T1000 (cell line): ENCODE results near the gene FOXK1.

ENCODE experiments used
- DNase-seq: peaks from one replicate; lab custom pipeline; 2025; ENCODE audit warnings: mixed read lengths; lab: John Stamatoyannopoulos, UW

The FOXK1 gene

DNA sequence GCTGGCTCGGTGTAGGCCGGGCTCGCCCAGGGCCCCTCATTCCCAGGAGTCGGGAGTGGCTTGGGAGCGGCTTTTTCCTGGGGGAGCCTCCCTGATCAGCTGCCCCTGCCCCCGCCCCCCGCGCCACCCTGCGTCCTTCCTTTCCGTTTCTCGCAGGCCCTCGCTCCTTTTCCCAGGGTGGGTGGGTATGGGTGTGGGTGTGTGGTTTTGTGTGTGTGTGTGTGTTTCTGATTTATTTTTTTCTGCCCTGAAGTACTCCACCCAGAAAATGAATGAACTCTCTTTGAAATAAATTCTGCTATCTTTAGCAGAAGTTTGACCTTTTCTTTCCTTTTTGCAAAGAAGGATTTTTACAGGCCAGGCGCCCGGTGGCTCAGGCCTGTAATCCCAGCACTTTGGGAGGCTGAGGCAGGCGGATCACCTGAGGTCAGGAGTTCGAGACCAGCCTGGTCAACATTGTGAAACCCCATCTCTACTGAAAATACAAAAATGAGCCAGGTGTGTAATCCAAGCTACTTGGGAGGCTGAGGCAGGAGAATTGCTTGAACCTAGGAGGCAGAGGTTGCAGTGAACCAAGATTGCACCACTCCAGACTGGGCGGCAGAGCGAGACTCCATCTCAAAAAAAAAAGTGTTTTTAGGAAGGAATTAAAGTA is 63.3 kb downstream of the FOXK1 start:
- no peak for DNase-seq

DNA sequence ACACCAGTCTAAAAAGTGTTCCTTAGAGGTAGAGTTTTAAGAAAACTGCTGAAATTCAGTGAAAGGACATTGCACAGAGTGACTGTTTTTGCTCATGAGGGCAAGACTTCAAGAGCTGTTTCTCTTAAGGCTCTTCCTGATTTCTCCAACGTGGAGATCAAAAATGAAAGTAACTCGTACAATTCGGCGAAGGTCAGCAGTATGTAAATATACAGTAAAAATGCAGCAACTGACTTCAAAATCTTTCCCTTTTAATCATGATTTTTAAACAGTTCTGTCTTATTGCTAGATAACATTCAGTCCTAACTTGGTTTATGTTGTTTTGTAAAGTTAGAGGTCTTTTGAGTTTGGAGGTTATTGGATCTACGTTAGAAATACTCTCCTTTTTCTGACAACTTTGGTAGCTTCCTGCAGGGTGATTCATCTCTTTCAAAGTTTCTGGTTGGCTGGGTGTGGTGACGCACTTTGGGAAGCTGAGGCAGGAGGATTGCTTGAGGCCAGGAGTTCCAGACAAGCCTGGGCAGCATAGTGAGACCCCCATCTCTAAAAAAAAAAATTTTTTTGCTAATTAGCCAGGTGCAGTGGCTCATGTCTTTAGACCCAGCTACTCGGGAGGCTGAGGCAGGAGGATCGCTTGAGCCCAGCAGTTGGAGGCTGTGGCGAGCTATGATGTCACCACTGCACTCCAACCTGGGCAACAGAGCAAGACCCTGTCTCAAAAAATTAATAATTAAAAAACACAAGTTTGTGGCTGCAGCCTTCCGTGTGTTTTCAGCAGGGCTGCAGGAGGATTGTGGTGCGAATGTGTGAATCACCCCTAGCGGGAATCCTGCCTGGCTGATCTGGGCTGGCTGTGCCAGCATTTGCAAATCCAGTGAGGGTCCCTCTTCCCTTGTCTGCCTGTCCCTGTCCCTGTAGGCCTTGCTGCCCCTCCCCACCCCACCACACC is 64.2 kb downstream of the FOXK1 start:
- DNase-seq, result no peak

DNA sequence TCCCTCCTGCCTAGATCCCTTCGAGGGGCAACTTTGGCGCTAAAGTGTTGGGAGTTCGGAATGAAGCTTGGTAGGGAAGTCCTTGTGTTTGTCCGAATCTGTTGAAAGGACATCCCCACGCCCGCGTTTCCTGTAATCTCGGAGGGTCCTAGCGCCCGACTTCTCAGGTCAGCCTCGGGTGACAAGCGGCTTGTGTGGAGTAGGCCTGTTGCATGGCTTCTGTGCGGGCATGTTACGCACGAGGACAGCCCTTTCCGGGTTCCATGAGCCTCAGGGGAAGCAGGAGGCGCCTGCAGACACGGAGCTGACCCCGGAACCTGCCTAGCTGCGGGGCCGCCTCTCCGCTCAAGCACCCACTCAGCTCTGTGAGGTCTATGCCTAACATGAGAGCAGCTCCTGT is 64.9 kb downstream of the FOXK1 start:
- DNase-seq, result no peak

DNA sequence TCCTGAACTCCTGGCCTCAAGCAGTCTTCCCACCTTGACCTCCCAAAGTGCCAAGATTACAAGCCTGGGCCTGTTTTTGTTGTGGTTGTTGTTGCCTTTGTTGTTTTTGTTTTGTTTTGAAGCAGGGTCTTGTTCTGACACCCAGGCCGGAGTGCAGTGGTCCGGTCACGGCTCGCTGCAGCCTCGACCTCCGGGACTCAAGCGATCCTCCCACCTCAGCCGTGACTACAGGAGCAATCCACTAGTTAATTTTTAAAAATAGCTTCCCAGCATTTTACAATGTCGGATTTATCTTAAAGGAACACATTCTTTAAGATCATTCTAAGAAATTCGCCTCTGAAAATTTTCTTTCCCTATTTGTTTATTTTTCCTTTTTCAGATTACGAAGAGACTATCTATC is 65.7 kb downstream of the FOXK1 start:
- DNase-seq, result no peak

DNA sequence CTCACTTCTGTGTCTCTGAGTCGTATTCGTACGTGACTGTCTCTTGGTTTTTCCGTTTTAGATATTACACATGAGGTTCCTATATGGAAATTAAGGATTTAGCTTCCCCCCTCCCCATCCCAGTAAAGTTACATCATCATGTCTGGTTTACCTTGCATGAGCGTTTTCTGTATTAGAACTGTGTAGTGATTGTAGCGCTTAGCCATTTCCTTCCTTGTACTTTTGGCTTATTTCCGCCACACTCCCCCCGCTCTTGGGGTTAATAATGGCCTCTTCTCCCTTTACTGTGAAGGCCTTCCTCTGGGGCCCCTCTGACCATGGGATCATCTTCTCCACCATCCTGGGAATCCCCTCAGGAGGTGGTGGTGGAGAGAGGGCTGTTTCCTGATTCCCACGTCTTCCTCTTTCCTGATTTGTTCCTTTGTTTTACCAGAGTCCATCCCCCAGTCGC is 66.2 kb downstream of the FOXK1 start:
- DNase-seq, result no peak

DNA sequence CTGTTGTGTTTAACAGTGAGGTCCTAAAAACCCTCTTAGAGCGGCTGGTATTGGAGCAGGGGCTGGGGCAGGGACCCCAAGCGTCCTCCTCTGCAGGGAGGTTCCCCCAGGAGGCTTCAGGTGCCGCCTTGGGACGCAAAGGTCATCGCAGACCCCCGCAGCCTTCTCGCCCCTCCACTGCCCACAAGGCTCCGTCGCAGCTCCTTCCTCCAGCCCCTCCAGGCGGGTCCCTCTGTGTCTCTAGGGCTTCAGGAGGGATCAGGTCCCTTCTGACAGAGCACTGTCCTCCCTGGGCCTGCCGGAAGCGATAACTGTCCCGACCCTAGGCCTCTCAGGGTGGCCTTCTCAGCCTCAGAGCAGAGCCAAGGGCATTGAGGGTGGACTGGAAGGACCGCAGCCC is 67.3 kb downstream of the FOXK1 start:
- DNase-seq, result no peak

DNA sequence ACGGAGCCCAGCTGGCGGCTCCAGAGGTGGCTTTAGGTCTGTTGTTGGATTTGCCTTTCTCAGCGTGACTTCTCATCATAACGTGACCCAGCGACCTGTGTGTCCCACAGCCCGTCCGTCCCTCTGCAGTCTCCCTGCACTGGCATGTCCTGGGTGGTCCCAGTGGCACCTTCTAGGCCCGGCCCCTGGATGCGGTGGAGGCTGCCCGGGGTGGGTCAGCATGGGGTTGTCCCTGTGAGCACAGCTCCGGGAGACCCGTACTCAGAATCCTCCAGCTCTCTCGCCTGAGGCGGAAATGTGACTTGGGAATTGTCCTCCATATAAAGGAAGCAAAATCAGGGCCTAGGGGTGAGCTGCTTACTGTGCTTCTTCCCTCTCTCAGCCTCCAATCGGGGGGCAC is 67.7 kb downstream of the FOXK1 start:
- DNase-seq, result no peak

DNA sequence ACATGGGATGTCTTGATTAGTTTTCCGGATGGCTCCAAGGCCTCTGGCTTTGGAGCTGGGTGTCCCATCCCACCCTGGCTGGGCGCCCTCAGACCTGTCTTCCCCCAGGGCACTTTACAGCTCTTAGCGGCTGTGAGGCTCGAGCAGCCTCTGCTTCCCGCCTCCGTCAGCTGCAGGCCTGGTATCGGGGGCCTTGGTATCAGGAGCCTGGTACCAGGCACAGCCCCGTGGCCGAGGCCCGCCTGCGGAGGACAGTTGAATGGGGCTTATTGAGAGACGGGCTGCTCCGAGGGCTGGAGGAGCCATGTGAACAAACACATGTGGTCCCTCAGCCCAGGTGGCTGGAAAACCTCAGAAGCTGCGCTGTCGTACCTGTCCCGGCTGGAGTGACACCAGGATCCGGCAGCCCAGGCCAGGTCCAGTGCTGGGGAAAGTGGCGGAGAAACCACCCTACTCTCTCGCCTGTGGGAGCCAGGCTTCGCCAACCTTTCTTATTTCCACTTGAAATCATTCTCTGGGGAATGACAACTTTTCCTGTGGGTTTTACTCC is 69.4 kb downstream of the FOXK1 start:
- no peak for DNase-seq

DNA sequence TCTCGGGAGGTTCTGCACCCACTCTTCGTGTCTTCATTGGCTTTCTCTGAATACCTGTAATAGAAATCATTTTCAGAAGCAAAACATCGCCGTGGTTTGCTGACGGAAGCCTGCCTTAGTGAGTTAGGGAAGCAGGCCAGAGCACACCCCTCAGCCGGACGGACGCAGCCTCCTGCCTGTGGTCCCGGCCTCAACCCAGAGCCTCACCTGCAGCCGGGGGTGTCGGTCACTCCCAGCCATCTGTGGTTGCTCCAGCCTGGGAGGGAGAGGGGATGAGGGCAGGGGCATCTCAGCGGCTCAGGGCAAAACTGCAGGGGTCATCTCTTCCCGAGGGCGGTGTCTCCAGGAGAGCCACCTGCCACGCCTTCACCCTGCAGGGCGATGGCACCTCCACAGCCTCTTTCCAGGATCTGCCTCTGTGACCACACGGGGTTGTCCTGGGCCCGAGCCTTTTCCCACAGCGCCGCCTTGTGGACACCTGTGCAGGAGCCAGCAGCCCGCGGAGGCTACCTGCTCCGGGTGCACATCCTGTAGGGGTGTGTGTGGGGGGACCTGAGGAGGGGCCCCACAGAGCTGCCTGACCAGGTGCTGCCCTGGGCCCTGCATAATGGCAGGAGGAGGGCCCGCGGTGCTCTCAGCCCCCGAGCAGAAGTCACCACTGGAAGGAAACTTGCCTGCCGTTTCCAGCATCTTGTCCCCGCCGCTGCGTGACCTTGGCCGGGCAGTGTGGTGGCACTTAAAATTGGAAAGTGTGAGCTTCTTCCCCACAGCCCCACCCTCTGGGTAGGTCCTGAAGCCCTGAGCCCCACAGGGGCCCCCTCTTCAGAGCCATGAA is 71.7 kb downstream of the FOXK1 start:
- DNase-seq, result no peak

DNA sequence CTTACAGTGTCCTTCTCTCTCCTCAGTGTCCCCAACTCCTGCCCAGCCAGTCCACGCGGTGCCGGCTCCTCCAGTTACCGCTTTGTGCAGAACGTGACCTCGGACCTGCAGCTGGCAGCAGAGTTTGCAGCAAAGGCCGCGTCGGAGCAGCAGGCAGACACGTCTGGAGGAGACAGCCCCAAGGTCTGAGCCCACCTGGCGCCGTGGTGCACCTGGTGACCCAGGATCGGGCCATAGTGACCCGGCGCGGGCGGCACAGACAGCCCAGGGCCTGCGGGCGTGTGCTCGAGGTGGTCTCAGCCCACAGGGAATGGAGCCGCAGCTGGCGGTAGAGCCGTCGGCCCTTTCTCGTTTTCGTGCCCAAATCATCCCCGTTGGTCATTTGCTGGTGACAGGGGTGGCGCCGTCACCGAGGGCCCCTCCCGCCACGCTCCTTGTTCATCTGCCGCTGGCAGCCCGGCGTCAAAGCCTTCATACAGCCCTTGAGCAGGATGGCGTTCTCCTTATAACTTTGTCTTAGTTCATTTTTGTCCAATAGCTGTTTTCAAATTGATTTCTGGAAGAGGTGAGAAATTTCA is 72.4 kb downstream of the FOXK1 start:
- no peak for DNase-seq

DNA sequence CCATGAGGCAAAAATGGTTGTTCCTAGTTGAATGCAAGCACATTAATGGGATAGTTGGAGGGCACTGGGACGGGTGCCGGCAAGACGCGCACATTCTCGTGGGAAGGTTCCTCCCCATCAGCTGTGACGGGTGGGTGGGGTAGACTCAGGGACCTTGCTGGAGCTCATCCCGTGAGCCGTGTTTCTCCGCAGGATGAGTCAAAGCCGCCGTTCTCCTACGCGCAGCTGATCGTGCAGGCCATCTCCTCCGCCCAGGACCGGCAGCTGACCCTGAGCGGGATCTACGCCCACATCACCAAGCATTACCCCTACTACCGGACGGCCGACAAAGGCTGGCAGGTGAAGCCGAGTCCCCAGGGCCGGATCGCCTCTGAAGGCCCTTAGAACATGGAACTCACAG is 73.0 kb downstream of the FOXK1 start:
- DNase-seq, result no peak

DNA sequence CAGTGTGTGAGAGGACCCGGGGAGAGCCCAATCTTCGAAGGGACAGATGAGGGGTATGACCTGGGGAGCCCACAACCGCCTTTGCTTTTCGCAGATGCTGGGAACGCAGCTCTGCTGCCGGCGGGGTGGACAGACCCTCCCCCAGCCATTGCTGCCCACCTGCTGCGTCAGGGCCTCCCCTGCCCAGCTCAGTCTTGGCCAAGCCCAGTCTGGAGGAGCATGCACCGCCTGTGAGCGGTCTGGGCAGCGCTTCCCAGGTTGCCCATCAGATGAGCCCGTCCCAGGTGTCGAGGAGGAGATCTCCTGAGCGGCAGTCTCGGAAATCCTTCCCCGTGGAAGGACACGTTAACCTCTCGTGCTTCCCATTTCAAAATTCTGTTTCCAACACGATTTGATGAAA is 76.0 kb downstream of the FOXK1 start:
- DNase-seq, result no peak

DNA sequence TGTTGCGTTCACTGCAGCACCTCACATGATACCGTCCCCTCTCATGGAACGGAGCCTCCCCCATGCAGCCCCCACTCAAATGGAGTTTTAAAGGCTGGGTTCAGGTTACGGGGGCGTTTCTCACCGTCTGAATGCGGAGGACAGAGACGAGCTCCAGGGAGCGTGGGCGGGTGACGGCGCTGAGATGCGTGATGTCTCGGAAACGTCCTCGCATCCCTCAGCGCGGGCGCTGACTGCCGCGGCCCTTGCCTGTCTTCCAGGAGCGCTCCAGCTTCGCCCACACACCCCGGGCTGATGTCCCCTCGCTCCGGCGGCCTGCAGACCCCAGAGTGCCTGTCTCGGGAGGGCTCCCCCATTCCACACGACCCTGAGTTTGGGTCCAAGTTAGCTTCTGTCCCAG is 76.7 kb downstream of the FOXK1 start:
- no peak for DNase-seq

DNA sequence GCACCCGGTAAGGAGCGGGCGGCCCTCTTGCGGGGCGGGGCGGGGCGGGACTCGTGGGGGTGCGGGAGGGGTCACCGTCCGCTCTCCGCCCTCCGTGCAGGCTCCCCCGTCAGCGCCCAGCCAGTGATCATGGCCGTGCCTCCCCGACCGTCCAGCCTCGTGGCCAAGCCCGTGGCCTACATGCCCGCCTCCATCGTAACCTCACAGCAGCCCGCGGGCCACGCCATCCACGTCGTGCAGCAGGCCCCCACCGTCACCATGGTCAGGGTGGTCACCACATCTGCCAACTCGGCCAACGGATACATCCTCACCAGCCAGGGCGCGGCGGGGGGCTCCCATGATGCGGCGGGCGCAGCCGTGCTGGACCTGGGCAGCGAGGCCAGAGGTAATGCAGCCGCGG is 77.1 kb downstream of the FOXK1 start:
- DNase-seq, result no peak

DNA sequence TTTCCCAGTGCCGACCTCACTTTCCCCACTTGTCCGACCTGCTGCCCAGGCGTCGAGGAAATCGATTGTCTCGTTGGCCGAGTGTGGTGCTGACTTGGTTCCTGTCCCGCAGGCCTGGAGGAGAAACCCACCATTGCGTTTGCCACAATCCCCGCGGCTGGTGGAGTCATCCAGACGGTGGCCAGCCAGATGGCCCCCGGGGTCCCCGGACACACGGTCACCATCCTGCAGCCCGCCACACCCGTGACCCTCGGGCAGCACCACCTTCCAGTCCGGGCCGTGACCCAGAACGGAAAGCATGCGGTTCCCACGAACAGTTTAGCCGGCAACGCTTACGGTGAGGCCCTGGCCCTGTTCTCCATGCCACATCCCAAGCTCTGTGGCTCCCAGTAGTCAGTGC is 78.9 kb downstream of the FOXK1 start:
- no peak for DNase-seq

DNA sequence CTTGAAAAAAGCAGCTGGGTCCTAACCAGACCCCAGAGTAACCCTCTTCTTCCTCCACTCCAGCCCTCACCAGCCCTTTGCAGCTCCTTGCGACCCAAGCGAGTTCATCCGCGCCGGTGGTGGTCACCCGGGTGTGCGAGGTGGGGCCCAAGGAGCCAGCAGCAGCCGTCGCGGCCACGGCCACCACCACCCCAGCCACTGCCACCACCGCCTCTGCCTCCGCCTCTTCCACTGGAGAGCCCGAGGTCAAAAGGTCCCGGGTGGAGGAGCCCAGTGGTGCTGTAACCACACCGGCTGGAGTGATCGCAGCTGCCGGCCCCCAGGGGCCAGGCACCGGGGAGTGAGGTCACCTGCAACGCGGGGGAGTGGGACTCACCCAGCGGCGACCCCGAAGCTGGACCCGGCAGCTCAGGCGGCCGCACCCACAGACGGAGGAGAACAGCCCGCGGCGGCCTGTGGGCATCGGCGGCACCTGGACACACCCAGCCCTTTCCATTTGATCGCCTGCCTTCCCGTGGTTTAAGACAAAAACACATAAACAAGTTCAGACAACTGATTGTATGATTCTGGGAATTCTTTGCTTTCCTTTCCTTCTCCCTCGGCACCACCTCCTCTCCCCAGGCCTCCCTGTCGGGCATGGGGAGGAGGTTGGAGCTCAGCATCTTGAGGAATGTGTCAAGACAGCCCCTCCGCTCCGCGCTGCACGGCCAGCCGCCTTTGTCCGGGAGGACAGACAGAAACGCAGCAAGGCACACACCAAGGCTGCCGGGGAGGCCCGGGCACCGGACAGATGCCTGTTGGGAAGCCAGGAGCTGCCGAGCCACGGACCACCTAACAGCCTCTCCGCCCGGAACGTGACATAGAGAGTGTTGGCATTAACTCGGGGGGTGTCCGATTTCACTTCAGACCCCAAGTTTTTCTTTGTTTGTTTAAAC is 80.3 kb downstream of the FOXK1 start:
- DNase-seq, result no peak

DNA sequence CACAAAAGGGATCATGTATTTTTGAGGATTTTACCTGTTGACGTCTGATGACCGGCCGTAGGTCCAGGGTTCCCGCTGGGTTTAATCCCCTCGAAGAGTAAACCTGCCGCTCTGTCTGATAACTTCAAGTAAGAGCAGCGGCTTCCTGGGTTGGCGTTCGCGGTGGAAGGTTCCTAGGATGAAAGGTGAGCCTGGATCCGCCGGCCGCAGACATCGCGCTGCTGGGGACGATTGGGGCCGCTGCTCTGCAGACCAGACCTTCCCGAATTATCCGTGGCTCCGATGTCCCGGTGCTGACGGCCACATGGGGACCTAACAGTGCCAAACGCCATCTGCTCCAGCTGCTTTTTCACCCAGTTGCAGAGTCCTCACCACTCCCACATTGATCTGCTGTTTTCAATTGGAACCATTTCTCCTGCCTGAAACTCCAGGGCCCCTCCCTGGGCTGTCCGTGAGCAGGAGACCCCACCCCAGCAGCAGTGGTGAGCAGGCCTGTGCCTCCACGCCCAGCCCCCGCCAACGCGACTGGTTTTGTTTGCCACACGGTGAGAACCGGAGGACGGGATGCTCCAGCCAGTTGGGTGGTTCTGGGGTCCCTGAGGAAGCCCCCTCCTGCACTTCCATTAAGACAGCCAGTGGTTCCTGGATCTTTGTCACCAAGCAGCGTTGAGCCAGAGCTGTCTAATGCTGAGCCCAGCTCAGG is 81.1 kb downstream of the FOXK1 start:
- no peak for DNase-seq

DNA sequence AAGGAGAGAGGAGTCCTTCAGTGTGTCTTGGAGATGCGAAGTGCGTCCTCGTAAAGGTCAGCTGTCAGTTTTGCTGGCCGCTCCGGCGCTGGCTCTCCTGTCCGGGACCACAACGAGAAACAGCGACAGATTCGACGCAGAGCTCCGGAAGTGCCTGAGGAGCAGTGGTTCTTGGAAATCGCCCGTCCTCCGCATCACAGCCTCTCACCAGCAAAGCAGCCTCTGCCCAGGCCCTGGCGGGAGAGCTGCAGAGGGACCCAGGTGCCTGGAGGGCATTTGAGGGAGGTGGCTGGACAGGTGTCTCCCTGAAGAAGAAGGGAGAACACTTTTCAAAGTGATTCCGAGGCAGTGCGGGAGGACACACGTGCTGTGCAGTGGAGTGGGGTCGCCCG is 81.7 kb downstream of the FOXK1 start:
- no peak for DNase-seq

DNA sequence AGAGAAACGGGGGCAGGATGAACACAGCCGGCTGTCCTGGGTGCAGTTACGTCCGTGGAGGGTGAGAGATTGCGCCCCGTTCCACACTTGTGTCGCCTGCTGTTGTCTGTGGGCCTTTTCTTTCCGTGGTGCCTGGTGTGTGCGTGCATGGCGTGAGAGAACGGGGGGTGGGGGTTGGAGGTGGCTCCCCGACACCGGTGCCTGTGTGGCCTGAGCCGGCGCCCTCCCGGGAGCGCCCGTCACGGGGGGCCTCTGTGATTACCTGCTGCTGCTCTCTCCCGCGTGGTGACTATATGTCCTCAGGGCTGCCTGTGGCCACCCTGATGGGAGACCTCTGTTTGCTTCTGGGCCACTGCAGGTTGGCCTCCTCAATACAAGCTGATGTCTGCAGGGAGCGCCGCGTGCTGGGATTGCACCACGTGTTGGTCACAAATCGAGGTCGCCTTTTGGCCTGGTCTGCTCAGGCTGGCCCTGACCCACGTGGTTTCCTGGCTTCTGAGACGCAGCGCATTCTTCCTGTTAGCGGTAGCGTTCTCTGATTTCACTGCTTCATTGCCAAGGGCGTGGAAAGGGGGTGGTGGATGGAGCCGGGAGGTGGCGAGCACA is 82.4 kb downstream of the FOXK1 start:
- no peak for DNase-seq
